Measurements from ENCODE around the gene PSMB5. TPM values are rescaled to one million over a fixed set of nuclear protein-coding genes. Genes with fewer than 3 reads are reported as not detected.
A peak's percentile ranks its signal among the peaks of the same experiment; 100 is the strongest.

The PSMB5 gene
- total and polyA plus RNA-seq, 9 of the 15 experiments (the other 6 are each of a cell fraction or from before 2014, with no cell fraction given) = 198 to 1,870 (median 269) TPM

DNA sequence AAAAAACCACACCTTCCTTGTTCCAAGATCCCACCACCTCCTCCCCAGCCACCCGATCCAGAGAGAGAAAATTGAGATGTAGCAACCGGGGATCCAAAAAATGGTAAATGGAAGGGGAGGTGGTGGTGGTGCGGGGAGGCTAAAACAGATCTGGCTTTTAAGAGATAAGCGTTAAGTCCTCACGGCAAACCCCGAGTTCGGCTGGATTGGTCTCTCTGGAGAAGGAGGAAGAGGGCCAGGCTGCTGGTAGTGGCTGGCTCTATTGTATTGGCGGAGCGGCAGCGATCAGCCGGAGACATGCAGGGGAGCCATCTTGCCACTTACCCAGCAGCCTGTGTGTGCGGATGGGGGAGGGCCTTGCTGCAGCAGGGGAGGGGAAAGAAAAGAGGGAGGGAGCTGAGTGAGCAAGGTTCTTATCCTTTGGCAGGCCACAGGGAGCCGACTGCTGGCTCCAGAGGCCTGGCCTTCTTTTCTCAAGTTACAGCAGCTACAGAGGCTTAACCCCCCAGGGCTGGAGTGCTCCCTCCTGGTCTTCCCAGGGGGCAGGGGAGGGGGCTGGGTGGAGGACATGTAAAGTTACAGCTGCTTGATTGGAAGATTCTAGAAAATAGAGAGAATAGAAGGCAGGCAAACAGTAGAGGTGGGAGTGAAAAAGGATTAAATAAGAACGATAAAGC is 36.7 kb upstream of the PSMB5 start (continued):
- TF ChIP-seq PTRF (tag; IDR thresholded peaks at IDR 0.05) (no peak), EP300 (IDR thresholded peaks at IDR 0.05; ENCODE audit: low read length) (no peak), CREBBP (IDR thresholded peaks at IDR 0.05; ENCODE audit: low read depth, low read length) (no peak), POLR2H (tag; IDR thresholded peaks at IDR 0.05; ENCODE audit: low read depth) (peak; percentile 79), TBL1XR1 (IDR thresholded peaks at IDR 0.05; ENCODE audit: low read length in 2 of 2) (no peak), DNMT1 (IDR thresholded peaks at IDR 0.05) (peak; percentile 99), MTA1 (IDR thresholded peaks at IDR 0.05; ENCODE audit: borderline replicate concordance) (no peak), NCOA6 (IDR thresholded peaks at IDR 0.05) (no peak), TAF1 (IDR thresholded peaks at IDR 0.05; ENCODE audit: control insufficient read depth, extremely low read depth, insufficient read depth, low read length, severe bottlenecking) (peak; percentile 97), RBM34 (IDR thresholded peaks at IDR 0.05; ENCODE audit: borderline replicate concordance, insufficient read depth, low read length) (no peak)
- TF ChIP-seq, protein P1, sequence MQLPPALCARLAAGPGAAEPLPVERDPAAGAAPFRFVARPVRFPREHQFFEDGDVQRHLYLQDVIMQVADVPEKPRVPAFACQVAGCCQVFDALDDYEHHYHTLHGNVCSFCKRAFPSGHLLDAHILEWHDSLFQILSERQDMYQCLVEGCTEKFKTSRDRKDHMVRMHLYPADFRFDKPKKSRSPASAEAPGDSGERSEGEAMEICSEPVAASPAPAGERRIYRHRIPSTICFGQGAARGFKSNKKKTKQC (CRISPR knock-in tag; IDR thresholded peaks at IDR 0.05) = no peak
- TF ChIP-seq, protein P2, sequence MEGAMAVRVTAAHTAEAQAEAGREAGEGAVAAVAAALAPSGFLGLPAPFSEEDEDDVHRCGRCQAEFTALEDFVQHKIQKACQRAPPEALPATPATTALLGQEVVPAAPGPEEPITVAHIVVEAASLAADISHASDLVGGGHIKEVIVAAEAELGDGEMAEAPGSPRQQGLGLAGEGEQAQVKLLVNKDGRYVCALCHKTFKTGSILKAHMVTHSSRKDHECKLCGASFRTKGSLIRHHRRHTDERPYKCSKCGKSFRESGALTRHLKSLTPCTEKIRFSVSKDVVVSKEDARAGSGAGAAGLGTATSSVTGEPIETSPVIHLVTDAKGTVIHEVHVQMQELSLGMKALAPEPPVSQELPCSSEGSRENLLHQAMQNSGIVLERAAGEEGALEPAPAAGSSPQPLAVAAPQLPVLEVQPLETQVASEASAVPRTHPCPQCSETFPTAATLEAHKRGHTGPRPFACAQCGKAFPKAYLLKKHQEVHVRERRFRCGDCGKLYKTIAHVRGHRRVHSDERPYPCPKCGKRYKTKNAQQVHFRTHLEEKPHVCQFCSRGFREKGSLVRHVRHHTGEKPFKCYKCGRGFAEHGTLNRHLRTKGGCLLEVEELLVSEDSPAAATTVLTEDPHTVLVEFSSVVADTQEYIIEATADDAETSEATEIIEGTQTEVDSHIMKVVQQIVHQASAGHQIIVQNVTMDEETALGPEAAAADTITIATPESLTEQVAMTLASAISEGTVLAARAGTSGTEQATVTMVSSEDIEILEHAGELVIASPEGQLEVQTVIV (CRISPR knock-in tag; IDR thresholded peaks at IDR 0.05; ENCODE audit: borderline replicate concordance) = no peak
- TF ChIP-seq, protein P3, sequence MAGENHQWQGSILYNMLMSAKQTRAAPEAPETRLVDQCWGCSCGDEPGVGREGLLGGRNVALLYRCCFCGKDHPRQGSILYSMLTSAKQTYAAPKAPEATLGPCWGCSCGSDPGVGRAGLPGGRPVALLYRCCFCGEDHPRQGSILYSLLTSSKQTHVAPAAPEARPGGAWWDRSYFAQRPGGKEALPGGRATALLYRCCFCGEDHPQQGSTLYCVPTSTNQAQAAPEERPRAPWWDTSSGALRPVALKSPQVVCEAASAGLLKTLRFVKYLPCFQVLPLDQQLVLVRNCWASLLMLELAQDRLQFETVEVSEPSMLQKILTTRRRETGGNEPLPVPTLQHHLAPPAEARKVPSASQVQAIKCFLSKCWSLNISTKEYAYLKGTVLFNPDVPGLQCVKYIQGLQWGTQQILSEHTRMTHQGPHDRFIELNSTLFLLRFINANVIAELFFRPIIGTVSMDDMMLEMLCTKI (IDR thresholded peaks at IDR 0.05; ENCODE audit: partially characterized antibody) = no peak
